ENCODE data around the gene SPINK14.

Gene SPINK14

GRCh38 chr5:148186248-148187003 lies 18.1 kb downstream of the SPINK14 start:
- no peak for DNase-seq (ENCODE audit: low read depth, low spot score)
- H3K4me3 ChIP-seq (ENCODE audit: low read length): no peak overlapping the region

GRCh38 chr5:148191010-148191409 lies 22.7 kb downstream of the SPINK14 start:
- no peak for DNase-seq (ENCODE audit: low read depth, low spot score)
- H3K4me3 ChIP-seq (ENCODE audit: low read length): no peak overlapping the region

GRCh38 chr5:148193202-148193601 lies 24.9 kb downstream of the SPINK14 start:
- no peak overlapping the region for H3K4me3 ChIP-seq (ENCODE audit: low read length)
- DNase-seq (ENCODE audit: low read depth, low spot score): no peak

GRCh38 chr5:148201151-148201550 lies 32.8 kb downstream of the SPINK14 start:
- H3K4me3 ChIP-seq (ENCODE audit: low read length): no peak overlapping the region
- DNase-seq (ENCODE audit: low read depth, low spot score): no peak

- DNase-seq (ENCODE audit: low read depth, low spot score): no peak
- H3K4me3 ChIP-seq (ENCODE audit: low read length): no peak within 1 kb of the TSS
These were observed 34.3 kb downstream of the SPINK14 start, which contains the start of gene SPINK6 for GRCh38 chr5:148202531-148203203. Gene SPINK6 (plus strand): TSS chr5:148203042. CDS start chr5:148203097, 55 bp downstream.

- DNase-seq (ENCODE audit: low read depth, low spot score): no peak
These were observed 36.9 kb downstream of the SPINK14 start for GRCh38 chr5:148205044-148205806.

GRCh38 chr5:148205865-148206264 lies 37.5 kb downstream of the SPINK14 start:
- no peak for DNase-seq (ENCODE audit: low read depth, low spot score)

More at GRCh38 chr5:148205044-148205806, 36.9 kb downstream of the SPINK14 start:
- H3K4me3 ChIP-seq (ENCODE audit: low read length): no peak overlapping the region

GRCh38 chr5:148206620-148207019 lies 38.3 kb downstream of the SPINK14 start:
- no peak for DNase-seq (ENCODE audit: low read depth, low spot score)
- H3K4me3 ChIP-seq (ENCODE audit: low read length): no peak overlapping the region

More at GRCh38 chr5:148205865-148206264, 37.5 kb downstream of the SPINK14 start:
- no peak overlapping the region for H3K4me3 ChIP-seq (ENCODE audit: low read length)

- DNase-seq (ENCODE audit: low read depth, low spot score): no peak
These were observed 39.9 kb downstream of the SPINK14 start for GRCh38 chr5:148208226-148208625.

GRCh38 chr5:148209151-148209770 lies 40.9 kb downstream of the SPINK14 start:
- H3K4me3 ChIP-seq (ENCODE audit: low read length): no peak overlapping the region
- DNase-seq (ENCODE audit: low read depth, low spot score): no peak

More at GRCh38 chr5:148208226-148208625, 39.9 kb downstream of the SPINK14 start:
- H3K4me3 ChIP-seq (ENCODE audit: low read length): no peak overlapping the region

GRCh38 chr5:148214665-148215185 lies 46.4 kb downstream of the SPINK14 start:
- no peak for DNase-seq (ENCODE audit: low read depth, low spot score)
- no peak overlapping the region for H3K4me3 ChIP-seq (ENCODE audit: low read length)

- H3K4me3 ChIP-seq (ENCODE audit: low read length): no peak overlapping the region
- no peak for DNase-seq (ENCODE audit: low read depth, low spot score)
These were observed 53.2 kb downstream of the SPINK14 start for GRCh38 chr5:148221508-148221907.

GRCh38 chr5:148224117-148224742 lies 55.9 kb downstream of the SPINK14 start:
- H3K4me3 ChIP-seq (ENCODE audit: low read length): no peak overlapping the region
- DNase-seq (ENCODE audit: low read depth, low spot score): no peak
